AG09309 (cell line): ENCODE measurements around the gene PROK1.
A peak's percentile ranks its signal among the peaks of the same experiment; 100 is the strongest.

ENCODE experiments used
- DNase-seq: peaks from one replicate; pipeline ENCODE4 v3.0.0-alpha.2; 2010; ENCODE audit warnings: low read depth
- H3K4me3 ChIP-seq: 2 replicates; pipeline ENCODE4 v1.5.1; 2011; ENCODE audit warnings: mild to moderate bottlenecking, low read depth, low read length, moderate library complexity; ENCODE audit not compliant: control insufficient read depth
- CTCF ChIP-seq: IDR thresholded peaks from 2 replicates; pipeline ENCODE4 v1.5.1; 2011; ENCODE audit warnings: mild to moderate bottlenecking, low read depth, low read length, inconsistent platforms; ENCODE audit not compliant: insufficient read depth, control insufficient read depth; ENCODE audit errors: missing control alignments

The PROK1 gene

GRCh38 chr1:110464340-110464739 is 13.4 kb downstream of the PROK1 start:
- H3K4me3 ChIP-seq: no peak overlapping the region
- TF ChIP-seq CTCF: no peak
- peak; percentile 24 for DNase-seq

- TF ChIP-seq CTCF: no peak
- H3K4me3 ChIP-seq: no peak overlapping the region
- DNase-seq: no peak
Measured at GRCh38 chr1:110465038-110465813, 14.3 kb downstream of the PROK1 start.

GRCh38 chr1:110465814-110466380 is 14.9 kb downstream of the PROK1 start:
- no peak overlapping the region for H3K4me3 ChIP-seq
- no peak for DNase-seq
- no peak for TF ChIP-seq CTCF

GRCh38 chr1:110466646-110467280 is 15.8 kb downstream of the PROK1 start:
- TF ChIP-seq CTCF: no peak
- DNase-seq: no peak
- no peak overlapping the region for H3K4me3 ChIP-seq

GRCh38 chr1:110471131-110471530 is 20.2 kb downstream of the PROK1 start:
- peak; percentile 17 for TF ChIP-seq CTCF
- no peak overlapping the region for H3K4me3 ChIP-seq
- DNase-seq: no peak

GRCh38 chr1:110472546-110472945 is 21.6 kb downstream of the PROK1 start:
- TF ChIP-seq CTCF: no peak
- no peak for DNase-seq
- H3K4me3 ChIP-seq: no peak overlapping the region
